NOMO-1 (cell line): ENCODE measurements around the gene BBS9.
"Not testable (repeated sequence)": the region's sequence is repeated elsewhere in the genome, so short reads cannot be mapped to it uniquely, and the experiment has no call there.

Source experiments
- DNase-seq, 2 experiments: peaks; one replicate each; lab custom pipeline; 2025; ENCODE audit not compliant: unreplicated experiment in 2 of 2; lab: John Stamatoyannopoulos, UW

BBS9 gene

DNA sequence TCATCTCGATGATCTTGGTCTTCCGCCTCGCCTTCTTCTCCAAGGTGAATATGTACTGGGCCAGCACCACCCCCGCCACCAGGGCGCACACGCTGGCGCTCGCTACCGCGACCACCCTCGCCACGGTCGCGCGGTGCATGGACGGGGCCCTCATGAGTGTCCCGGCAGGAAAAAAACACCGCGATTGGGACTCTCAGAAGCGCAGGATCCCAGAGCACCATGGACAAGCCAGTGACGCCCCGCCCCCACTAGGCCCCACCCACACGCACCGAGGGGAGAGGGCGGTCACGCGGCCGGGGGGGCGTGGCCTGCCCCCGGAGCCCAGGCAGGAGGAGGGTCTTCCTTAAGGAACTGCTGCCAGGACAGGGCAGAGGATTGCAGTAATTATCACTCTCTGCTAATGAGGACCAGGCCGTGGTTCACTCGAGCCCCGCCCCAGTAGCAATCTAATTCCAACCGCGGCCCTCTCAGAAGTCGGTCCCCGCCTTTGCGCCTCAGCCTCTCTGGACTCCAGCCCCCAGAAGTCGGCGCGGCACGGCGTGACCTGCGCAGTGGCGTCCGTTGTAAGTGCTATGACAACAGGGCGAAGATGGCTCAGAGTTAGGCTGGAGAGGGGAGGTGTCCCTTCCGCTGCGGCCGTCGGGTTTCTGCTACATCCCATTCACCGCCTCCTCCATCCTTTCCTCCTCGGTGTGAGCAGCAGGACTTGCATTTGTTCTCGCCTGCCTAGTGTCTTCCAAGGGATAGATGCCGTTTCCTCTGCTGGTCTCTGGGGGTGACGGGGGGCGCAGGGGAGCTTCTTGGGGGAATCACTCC lies at the start of gene BBS9:
Gene BBS9, plus strand, starts transcription at position 575 of the 816 bp plus-strand sequence. CDS start 16,689 bp downstream, outside the sequence.
- peak; percentile 97 to 98 for DNase-seq

DNA sequence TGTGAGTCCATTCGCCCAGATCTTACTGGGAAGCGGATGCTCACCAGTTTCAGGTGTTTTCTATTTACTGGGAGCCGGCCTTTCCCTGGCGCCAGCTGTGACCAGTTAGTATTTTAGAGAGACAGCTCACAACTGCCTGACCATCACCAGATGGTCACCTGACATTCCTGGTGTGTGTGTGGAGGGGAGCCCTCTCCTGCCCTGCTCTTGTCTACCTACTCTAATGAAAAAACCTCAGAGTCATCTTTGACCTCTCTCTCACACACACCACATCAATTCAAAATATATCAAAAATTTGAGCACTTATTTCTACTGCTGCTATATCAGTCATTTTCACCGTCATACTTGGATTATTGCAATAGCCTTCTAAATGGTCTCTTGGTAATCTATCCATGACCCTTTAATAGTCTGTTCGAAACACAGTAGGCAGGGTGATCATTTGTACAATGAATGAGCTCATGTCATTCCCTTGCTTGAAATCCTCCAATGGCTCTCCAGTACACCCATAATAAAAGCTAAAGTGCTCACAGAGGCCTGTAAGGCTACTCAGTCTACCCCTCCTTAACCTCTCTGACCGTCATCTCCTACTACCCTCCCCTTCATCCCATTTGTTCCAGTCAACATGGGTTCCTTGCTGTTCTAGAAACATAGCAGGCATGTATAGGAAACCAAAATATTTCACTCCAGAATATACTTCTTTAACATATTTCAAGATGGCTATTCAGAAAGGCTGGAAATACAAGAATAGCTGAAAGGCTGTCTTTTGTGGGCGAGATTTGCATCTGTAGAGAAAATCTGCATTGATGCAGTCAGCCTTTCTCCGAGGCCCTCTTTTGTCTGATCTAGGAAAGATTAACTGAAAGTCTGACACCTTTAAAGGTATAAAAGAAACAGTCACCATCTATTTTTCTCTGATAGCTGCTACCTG lies 49.3 kb upstream of the BBS9 start:
- DNase-seq = no peak

DNA sequence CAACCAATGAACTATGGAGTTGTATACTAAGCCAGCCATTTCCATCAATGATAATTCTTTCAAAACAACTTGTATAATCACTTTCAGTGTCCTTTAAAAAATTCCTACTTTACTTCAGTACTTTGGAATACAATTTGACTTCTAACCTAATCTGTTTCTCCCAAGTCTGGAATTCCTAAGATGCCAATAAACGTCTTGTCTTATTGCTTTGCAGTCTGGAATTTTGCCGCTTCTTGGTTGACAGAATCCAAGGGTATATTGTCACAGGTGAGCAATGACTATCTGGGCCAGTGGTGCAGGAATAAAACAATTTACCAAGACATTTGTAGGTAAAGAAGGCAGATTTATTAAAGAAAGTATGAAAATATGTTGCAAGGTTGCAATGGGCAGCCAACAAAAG lies 42.0 kb upstream of the BBS9 start:
- no peak for DNase-seq

GRCh38 chr7:33087858-33088257 lies 41.5 kb upstream of the BBS9 start:
- no peak for DNase-seq

- no peak for DNase-seq
Measured at GRCh38 chr7:33089142-33089541, 40.2 kb upstream of the BBS9 start.

DNA sequence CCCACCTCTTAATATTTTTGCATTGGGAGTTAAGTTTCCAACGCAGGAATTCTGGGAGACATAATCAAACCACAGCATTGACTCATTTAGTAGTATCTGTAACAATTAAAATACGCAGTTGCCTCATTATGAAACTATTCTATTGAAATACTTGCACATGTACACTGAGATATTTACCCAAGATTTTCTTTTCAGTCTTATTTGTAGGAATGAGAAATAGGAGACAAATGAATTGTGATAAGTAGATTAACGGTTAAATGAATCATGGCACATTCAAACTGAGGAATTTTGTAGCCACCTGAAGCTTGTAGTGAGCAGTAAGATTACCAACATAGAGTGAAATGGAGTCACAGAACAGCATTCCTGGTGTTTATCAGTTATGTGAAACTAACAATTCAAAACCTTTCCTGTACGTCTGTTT lies 38.2 kb upstream of the BBS9 start:
- no peak for DNase-seq

- no peak for DNase-seq
Measured at GRCh38 chr7:33091641-33092191, 37.6 kb upstream of the BBS9 start.

DNA sequence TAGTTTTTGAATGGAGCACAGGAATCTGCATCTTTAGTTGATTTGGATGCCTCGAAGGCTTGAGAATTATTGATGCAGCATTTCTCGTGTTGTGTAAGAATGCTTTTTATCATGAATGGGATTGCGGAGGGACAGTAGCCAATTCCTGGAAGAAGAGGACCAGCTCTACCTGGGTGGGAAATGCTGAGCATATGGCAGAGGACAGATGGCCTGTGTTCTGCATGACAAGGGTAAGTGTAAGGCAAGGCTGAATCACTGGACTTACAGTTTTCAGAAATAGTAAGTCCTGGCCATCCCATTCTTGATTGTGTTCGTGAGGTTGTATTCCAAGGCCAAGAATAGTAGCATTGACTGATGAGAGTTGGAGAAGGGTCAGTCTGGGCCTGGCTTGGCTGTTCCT lies 36.1 kb upstream of the BBS9 start:
- DNase-seq = no peak

DNA sequence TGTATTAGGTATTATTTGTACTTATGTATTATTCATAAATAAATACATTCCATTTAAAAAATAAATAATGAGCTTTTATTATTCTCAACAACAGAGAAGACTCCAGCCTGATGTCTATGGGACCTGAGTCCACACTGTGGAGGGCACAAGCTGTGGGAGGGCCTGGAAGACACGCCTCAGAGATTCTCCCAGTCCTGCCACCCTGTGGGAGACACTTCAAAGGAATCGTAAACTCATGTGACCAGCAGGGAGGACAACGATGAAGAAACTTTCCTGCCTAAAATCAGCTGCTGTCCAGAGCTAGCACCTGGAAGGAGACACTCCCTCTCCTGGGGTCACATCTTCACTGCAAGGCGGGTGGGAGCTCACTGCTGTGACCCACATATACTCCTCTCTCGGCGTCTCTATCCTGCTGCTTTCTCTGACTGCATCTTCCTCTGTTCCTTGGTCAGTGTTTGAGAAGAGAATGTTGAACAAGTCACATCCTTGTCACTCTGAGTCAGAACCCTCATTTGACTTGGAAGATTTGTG lies 34.6 kb upstream of the BBS9 start:
- not testable (repeated sequence) for DNase-seq

- no peak for DNase-seq
Measured at GRCh38 chr7:33099154-33099940, 30.0 kb upstream of the BBS9 start.

DNA sequence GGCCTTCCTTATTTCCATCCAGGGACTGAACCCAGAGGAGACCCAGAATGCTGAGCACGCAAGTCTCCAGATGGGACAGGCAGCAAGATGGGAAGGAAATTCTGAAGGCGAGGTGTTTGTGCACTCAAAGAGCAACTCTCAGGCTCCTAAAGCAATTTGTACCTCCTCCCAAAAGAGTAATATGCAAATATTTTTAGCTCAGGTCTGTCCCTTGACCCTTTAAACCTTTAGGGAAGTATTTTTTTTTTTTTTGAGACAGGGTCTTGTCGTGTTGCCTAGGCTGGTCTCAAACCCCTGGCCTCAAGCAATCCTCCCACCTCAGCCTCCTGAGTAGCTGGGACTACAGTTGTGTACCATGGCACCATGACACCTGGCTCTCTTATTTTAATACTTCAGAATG lies 28.6 kb upstream of the BBS9 start:
- DNase-seq = no peak

DNA sequence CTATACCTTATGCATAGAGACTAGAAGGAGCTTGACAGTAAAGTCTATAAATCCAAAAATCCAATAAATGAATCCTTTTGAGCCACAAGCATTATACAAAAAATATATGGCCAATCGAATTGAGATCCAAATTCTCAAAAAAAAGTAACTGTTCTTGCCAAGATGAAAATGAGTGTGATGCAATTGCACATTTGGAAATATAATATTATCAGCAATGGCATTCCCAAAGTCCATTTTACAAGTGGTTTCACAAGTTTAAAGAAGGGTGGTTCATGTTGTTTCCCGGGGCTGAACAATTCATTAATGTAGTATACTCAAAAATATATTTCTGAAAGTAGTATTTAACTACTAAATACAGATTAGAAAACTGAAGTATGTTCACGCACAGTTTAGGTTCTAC lies 27.5 kb upstream of the BBS9 start:
- DNase-seq = no peak

- DNase-seq = peak; percentile 30 to 64
Measured at GRCh38 chr7:33107136-33108066, 22.0 kb upstream of the BBS9 start.

GRCh38 chr7:33108554-33109004 lies 20.8 kb upstream of the BBS9 start:
- DNase-seq = peak in 1 of 2 experiments; percentile 54

DNA sequence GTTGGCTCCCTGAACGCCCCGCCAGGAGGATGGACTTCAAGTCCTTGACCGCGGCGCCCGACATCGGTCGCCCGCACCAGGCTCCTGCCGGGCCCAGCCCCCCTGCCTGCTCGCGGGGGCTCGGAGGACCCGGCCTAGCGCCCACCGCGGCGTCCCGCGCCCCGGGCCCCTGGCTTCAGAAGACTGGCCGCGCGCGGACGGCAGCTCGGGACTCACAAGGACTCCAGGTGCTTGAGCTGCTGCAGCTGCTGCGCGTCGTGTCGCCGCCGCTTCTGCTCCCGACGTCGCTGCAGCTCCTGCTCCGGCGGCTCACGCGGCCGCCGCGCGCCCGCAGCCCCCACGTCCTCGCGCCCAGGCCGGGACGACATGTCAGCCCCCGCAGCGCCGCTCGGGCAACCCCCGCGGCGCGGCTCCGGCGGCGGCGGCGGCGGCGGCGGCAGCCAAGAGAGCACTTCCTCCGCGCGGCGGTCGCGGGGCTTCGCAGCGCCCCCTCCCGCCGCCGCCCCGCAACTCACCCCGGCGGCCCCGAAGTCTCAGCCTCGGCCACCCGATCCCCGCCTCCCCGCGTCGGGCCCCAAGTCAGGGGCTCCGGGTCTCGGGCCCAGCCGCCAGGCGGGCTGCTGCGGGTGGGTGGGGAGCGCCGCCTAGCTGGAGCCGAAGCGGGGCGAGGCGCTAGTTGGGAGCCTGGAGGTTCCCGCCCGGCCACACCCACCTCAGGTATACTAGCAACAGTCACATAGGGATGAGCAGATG lies 20.2 kb upstream of the BBS9 start, which contains the start of gene RP9:
Gene RP9, minus strand, starts transcription at position 400 of the 753 bp plus-strand sequence. Its CDS starts 32 bp downstream, at position 368.
- DNase-seq = peak; percentile 61 to 86

- no peak for DNase-seq
Measured at GRCh38 chr7:33109758-33110238, 19.6 kb upstream of the BBS9 start.

DNA sequence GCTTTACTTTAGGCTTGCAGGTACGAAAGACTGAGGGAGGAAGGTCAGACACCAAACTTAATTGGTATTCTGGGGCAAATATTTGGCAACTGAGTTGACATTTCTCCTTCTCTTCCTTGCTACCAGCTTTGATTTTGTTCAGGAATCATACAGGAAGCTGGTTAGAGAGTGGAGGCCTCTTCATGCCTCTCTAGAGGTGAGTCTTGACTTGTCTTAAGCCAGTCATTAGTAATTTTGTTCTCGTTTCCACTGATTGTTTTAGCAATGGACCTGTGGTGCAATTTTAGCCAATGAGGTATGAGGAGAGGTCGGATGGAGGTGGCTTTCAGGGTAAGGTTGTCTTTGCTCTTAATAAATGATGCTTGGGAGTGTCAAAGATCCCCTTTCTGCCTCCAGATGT lies 17.8 kb upstream of the BBS9 start:
- DNase-seq = no peak

DNA sequence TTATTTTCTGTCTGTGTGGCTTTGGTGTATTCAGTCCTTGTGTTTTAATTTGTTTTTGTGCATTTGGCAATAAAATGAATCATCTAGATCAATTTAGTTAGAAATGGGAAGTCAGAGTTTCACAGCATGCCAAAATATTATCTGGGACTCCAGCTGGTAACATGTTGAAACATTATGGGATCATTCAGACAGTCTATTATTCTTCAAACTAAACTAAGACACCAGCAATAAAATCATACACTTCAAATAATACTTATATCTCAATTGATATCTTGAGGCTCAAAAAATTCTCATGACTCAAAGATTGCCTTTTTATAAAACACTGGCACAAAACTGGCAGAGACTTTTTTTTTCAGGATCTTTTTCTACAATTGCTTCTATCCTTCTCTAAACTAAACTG lies 14.4 kb upstream of the BBS9 start:
- peak in 1 of 2 experiments; percentile 30 for DNase-seq
